Left kidney (tissue), 2 donors: Measurements from ENCODE around the gene CEPT1. TPM values are rescaled to one million over a fixed set of nuclear protein-coding genes. Genes with fewer than 3 reads are reported as not detected.

ENCODE experiments used
- DNase-seq: peaks from one replicate; pipeline ENCODE4 v3.0.0-alpha.2; 2013
- polyA plus RNA-seq: library from polyadenylated mRNA; unstranded; fragments of 120-200 nt; gene quantifications from one replicate; pipeline ENCODE4 v1.2.1, GENCODE V29; 2013; ENCODE audit not compliant: insufficient read length

Gene CEPT1
- polyA plus RNA-seq, 1 donor, result 59.0 TPM

GRCh38 chr1:111145542-111145941 is 5.5 kb downstream of the CEPT1 start:
- no peak for DNase-seq

GRCh38 chr1:111145963-111146768 is 6.1 kb downstream of the CEPT1 start:
- DNase-seq, result no peak

DNA sequence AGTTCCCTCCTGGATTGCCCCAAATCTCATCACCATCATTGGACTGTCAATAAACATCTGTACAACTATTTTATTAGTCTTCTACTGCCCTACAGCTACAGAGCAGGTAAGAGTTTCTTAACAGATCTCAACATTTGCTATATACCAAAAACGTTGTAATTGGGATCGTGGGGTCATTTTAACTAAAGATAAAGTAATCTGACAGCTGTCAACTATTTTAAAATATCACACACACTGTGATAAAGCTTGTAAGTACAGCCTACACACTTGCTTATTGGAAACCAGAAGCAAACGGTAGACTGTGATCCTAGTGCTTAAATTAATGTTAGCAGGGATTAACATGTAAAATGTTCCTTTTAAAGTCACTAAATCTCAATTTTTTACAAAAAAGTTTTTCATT is 7.9 kb downstream of the CEPT1 start:
- DNase-seq, result no peak

- DNase-seq, result no peak
Measured at GRCh38 chr1:111148376-111148881, 8.4 kb downstream of the CEPT1 start.

GRCh38 chr1:111151838-111152237 is 11.8 kb downstream of the CEPT1 start:
- DNase-seq, result no peak

DNA sequence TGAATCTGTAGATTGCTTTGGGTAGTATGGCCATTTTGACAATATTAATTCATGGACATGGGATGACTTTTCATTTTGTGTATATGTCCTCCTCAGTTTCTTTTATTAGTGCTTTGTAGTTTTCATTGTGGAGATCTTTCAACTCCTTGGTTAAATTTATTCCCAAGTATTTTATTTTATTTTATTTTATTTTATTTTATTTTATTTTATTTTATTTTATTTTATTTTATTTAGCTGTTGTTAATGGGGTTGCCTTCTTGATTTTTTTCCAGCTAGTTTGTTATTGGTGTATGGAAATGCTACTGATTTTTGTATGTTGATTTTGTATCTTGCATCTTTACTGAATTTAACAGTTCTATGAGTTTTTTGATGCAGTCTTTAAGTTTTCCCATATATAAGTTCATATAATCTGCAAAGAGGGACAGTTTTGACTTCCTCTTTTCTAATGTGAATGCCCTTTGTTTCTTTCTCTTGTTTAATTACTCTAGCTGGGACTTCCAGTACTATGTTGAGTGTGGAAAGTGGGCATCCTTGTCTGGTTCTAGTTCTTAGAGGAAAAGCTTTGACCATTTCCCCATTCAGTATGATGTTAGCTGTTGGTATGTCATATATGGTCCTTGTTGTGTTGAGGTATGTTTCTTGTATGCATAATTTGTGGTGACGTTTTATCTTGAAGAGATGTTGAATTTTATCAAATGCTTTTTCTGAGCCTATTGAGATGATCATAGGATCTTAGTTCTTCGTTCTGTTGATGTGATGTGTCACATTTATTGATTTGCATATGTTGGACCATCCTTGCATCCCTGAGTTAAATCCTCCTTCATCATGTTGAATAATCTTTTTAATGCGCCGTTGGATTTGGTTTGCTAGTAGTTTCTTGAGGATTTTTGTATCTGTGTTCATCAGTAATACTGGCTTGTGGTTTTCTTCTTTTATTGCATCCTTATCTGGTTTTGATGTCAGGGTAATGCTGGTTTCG is 14.3 kb downstream of the CEPT1 start:
- DNase-seq, result no peak

- no peak for DNase-seq
Measured at GRCh38 chr1:111157431-111157830, 17.4 kb downstream of the CEPT1 start.

- no peak for DNase-seq
Measured at GRCh38 chr1:111161843-111162487, 21.9 kb downstream of the CEPT1 start.

- DNase-seq, result no peak
Measured at GRCh38 chr1:111162488-111162880, 22.5 kb downstream of the CEPT1 start.

GRCh38 chr1:111163363-111163762 is 23.3 kb downstream of the CEPT1 start:
- DNase-seq, result no peak

DNA sequence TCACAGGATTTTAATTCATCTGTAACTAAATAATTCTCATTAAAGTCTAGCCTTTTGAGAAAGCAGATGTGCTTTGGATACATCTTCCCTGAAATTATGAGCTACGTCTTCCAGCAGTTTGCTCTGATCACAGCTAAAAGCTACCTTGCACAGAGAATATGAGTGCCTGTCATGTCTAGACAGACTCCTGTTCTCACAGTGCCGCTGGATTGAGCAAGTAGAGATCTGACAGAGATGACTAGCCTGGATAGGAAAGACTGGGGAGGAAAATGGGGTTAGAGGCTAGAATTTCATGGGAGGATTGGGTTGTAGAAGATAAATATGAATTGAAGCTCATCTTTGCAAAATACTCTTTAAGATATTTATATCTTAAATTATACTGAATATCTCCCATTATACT is 24.1 kb downstream of the CEPT1 start:
- DNase-seq, result no peak

DNA sequence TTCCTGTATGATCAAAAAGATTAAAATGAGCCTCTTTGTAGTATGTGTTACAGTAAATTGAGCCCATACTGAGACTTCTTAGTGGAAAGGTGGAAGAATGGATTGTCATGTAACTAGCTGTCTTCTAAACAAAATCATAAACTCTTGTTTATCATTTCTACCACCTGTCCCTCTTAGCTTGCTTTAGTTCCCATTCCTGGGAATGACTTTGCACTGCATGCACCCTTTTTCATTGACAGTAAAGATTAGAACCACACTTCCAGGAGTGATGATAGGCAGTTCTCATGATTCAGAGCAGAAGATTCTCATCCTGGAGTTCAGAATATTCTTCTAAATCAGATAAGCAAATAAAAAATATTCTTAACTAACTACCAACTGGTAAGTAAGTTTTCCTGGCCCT is 32.4 kb downstream of the CEPT1 start:
- no peak for DNase-seq

DNA sequence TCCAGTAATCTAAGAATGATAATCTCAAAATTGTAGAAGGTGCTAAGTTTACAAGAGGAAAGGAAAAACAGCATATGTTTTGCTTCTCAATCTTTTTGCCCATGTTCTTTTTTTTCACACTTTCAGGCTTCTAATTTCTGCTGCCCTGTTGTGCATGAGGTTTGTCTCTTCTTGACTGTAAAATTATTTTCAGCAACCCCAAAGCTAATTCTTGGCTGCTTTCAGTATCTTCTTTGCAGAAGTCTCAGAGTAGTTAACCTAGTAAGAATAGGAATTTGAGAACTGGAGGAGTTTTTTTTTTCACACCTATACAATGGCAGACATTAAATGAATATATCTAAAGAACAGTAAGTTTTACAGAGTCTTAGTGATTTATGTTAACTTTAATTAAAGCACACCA is 34.0 kb downstream of the CEPT1 start:
- no peak for DNase-seq

DNA sequence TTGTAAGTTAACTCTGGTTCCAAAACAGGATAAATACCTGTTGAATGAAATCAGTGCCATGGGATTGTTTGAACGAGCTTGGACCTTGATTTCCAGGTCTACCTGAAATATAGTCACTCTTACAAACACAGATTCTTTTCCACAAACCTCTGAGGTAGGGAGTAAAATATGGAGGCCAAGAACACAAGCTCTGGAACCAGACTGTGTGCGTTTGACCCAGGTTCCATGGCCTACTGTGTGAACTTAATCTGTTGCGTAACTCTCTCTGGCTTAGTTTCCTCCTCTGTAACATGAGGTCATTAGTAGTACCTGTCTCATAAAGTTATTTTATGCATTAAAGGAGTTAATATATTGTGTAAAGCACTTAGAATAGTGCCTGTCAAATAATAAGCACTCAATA is 35.3 kb downstream of the CEPT1 start:
- DNase-seq, result no peak

GRCh38 chr1:111176678-111177077 is 36.7 kb downstream of the CEPT1 start:
- DNase-seq, result no peak

DNA sequence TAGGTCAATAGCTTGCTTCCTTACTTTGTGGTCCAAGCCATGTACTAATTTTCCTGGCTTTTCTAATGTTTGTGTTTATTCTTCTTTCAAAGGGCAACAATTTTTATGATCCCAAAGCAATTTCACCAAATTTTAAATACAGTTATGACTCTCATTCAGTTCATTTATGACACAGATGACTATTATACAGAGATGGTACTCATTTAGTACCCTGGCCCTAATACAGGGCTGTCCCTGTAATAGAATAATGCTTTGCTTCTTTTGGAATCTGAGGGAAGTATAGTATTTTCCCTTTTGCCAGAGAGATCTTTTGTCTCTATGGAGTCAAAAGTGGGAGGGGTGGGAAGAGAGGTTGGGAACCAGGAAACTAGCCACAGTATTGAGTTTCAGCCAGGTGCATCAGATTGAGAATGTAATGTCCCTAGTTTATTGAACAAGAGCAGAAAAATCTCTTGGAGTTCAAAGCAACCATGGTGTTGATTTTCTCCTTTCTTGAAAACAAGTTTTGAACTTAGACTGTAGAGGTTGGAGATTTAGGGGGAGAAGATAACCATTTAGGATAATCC is 40.0 kb downstream of the CEPT1 start:
- DNase-seq, result no peak

DNA sequence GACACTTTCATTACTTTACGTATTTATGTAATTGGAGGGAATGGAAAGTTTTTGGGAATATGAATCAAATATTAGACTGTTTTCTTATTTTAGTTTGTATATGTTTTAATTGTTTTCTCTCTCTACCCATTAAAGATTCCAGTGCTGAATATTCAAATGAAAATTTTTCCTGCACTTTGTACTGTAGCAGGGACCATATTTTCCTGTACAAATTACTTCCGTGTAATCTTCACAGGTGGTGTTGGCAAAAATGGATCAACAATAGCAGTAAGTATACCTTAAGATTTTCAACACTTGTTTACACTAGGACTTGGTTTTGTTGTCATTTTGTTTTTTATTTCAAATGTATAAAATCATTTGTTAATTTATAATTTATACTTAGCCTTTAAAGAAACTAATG is 42.0 kb downstream of the CEPT1 start:
- DNase-seq, result no peak

DNA sequence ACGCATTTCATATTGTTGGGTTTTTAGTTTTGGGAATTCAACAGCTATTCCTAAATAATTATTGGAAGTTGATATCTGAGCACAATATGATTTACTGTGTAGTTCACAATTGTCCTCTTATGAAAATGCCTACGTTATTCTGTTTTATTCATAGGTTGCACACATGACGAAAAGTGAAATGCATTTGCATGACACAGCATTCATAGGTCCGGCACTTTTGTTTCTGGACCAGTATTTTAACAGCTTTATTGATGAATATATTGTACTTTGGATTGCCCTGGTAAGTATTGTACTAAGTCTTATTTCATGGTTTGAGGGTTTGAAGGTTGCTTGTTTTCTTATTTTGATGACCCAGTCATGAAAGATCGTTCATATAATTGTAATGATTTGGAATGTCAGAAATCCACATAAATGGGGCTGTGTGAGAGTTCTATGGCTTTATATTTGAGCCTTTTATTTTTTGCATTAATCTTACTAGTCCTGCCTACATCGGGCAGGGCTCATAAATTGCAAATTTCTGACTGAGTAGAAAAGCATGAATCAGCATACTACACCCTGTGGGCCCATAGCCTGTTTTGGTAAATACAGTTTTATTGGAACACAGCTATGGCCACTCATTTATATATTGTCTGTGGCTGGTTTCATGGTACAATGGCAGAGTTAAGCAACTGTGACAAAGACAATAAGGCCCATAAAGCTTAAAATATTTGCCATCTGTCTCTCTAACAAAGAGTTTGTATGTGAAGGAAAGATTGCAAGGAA is 43.5 kb downstream of the CEPT1 start:
- DNase-seq, result no peak

DNA sequence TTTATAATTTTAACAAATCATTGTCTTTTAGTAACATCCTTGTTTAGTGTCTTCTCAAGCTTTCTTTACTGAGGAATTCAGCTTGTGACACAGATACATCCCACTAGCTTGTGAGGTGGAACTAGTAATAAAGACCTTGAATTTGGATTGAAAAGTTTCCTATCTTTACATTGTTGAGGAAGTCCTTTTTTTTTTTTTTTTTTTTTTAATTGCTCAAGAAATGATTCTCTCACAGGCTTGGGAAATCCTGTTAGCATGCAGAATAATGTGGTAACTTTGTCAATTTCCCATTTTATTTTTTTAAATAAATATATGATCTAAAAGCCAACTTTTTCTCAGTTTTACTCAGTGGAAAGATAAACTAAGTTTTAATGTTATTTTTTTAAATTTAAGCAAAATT is 44.6 kb downstream of the CEPT1 start:
- DNase-seq, result no peak

DNA sequence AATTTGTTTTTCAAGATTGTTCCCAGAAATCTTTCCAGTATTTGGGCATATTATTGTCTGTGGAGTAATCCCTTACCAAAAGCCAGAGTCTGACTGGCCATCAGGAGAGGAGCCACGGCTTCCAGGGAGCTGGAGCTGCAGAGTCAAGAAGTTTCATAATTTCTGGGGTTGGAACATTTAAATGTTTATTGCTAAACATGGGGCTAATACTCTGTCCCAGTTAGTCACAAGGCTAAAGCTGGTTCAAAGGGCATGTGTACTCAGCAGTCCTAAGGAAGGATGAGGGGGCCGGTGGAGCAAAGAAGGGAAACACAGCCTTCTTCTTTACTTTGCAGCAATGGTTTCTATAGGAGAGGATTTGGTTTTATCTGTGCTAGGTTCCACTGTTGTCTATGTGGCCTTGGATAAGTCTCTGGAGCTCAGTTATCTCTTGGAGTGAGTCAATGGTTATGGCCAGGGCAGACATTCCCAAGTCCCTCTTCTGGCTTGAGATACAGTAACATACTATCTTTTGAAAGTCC is 51.0 kb downstream of the CEPT1 start:
- DNase-seq, result no peak

DNA sequence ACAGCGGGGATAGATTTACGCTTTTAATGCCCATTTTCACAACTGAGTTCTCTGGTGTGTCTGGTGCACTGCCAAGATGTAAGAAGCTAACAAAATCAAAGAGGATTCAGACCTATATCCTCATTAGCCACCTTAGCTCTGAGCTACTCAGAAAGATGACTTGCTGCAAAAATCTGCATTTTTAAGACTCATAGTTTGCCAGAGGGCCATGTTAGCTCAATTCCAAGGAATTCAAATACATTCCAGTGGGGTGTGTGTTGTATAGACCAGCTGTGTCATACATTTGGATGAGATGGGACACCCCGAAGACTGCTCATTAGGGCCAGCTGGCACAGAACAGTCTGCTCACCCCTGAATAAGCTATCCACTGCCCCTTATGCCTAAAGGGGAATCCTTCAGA is 51.5 kb downstream of the CEPT1 start:
- no peak for DNase-seq
